CD4-positive, CD25-positive, alpha-beta regulatory T cell (primary cell): ENCODE data around the gene CCDC141. TPM values are rescaled to one million over a fixed set of nuclear protein-coding genes. Genes with fewer than 3 reads are reported as not detected.

Experiments
- ATAC-seq, 2 donors: fragments of 150-1000 bp; cut with Tn5 transposase; one replicate each; pipeline ENCODE4 v1.10.0; 2021; ENCODE audit warnings: low read depth in 2 of 2, moderate number of reproducible peaks in 2 of 2, moderate library complexity in 1 of 2
- DNase-seq, 3 donors: peaks; one replicate each; pipeline versions ENCODE4 v3.0.0 to v3.0.0-alpha.2; 2012 to 2022; ENCODE audit warnings: mixed read lengths in 1 of 3
- H3K27ac ChIP-seq: one replicate; pipeline ENCODE4 v1.7.0; 2013; ENCODE audit warnings: mild to moderate bottlenecking, low read length; ENCODE audit not compliant: insufficient read depth, poor library complexity, severe bottlenecking
- H3K27me3 ChIP-seq: one replicate; pipeline ENCODE4 v1.7.0; 2013; ENCODE audit warnings: low read length; ENCODE audit not compliant: control insufficient read depth, insufficient read depth
- H3K36me3 ChIP-seq: one replicate; pipeline ENCODE4 v1.7.0; 2013; ENCODE audit warnings: mild to moderate bottlenecking, low read length, moderate library complexity; ENCODE audit not compliant: control insufficient read depth, insufficient read depth
- H3K4me1 ChIP-seq: 2 replicates; pipeline ENCODE4 v1.7.0; 2013; ENCODE audit warnings: mild to moderate bottlenecking, low read length; ENCODE audit not compliant: insufficient read depth, control insufficient read depth, poor library complexity, severe bottlenecking
- H3K4me3 ChIP-seq: one replicate; pipeline ENCODE4 v1.7.0; 2013; ENCODE audit warnings: low read depth, mild to moderate bottlenecking, low read length, moderate library complexity
- H3K9me3 ChIP-seq, 2 experiments: 1 replicate in 1 of 2; 2 replicates in 1 of 2; pipeline ENCODE4 v1.7.0; 2013; ENCODE audit warnings: low read length in 2 of 2, mild to moderate bottlenecking in 1 of 2, moderate library complexity in 1 of 2; ENCODE audit not compliant: control insufficient read depth in 2 of 2
- H3K27ac Mint-ChIP-seq, 3 donors: one replicate each; pipeline ENCODE4 v1.8.0; 2020 to 2022; ENCODE audit warnings: mild to moderate bottlenecking in 3 of 3, mixed read lengths in 3 of 3, moderate library complexity in 2 of 3
- H3K27me3 Mint-ChIP-seq: one replicate; pipeline ENCODE4 v1.8.0; 2022; ENCODE audit warnings: mild to moderate bottlenecking, mixed read lengths
- H3K36me3 Mint-ChIP-seq: one replicate; pipeline ENCODE4 v1.8.0; 2020; ENCODE audit warnings: mixed read lengths
- H3K4me1 Mint-ChIP-seq, 4 donors: one replicate each; pipeline ENCODE4 v1.8.0; 2020 to 2022; ENCODE audit warnings: mixed read lengths in 4 of 4, mild to moderate bottlenecking in 1 of 4
- H3K4me3 Mint-ChIP-seq, 4 donors: one replicate each; pipeline ENCODE4 v1.8.0; 2020 to 2022; ENCODE audit warnings: mild to moderate bottlenecking in 4 of 4, mixed read lengths in 4 of 4, moderate library complexity in 3 of 4
- H3K9me3 Mint-ChIP-seq, 7 donors: one replicate each; pipeline ENCODE4 v1.8.0; 2020 to 2022; ENCODE audit warnings: mixed read lengths in 7 of 7, mild to moderate bottlenecking in 3 of 7, moderate library complexity in 2 of 7
- polyA plus RNA-seq, 4 donors: library from polyadenylated mRNA; unstranded; fragments of 300-500 nt; fragmentation: Illumina TruSeq; gene quantifications; one replicate each; pipeline ENCODE4 v1.2.3, GENCODE V29; 2021
- total RNA-seq: library from RNA; stranded (reverse); gene quantifications from one replicate; pipeline ENCODE4 v1.2.3, GENCODE V29; 2022

CCDC141 gene
- total and polyA plus RNA-seq, 5 donors from 2014 or later, result 8.3 to 153 (median 15.0) TPM

- Histone ChIP-seq H3K27ac (no peak overlapping the region), H3K36me3 (peaks cover 40% of the 10 kb centered on the region), H3K27me3 (no peaks in the 10 kb centered on the region), H3K4me3 (no peak overlapping the region), H3K9me3 (no peaks in the 10 kb centered on the region), H3K4me1 (no peaks in the 10 kb centered on the region)
- Mint-ChIP-seq H3K27me3 (no peaks in the 10 kb centered on the region), H3K9me3 (peaks cover 0 to 1% (median 0%) of the 10 kb centered on the region in 7 donors), H3K36me3 (peaks cover 60% of the 10 kb centered on the region), H3K4me3 (no peak overlapping the region), H3K27ac (no peak overlapping the region), H3K4me1 (peaks cover 0 to 22% (median 21%) of the 10 kb centered on the region in 4 donors)
- no peak for ATAC-seq
- DNase-seq, result no peak
Observed at GRCh38 chr2:178833382-178833781, 216.6 kb downstream of the CCDC141 start.

DNA sequence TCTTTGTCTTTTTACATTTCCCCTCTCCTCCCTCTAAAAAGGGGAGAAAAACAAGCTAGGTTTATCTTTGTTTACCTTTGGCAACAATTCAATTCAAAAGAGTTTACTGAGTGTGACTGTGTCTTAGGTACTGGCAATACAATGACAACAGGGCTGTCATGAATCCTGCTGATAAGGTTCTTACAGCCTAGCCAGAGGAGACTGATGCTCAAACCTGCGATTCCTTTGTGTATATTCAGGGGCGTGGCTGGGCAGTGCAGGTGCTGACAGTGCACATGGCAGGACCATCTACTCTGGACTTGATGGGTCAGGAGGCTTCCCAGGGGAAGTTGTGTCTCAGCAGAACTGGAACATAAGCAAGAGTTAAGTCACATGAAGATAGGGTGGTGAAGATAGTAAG is 219.5 kb downstream of the CCDC141 start:
- Mint-ChIP-seq H3K36me3 (peaks cover 69% of the 10 kb centered on the region), H3K27me3 (no peaks in the 10 kb centered on the region)
- no peak for ATAC-seq

DNA sequence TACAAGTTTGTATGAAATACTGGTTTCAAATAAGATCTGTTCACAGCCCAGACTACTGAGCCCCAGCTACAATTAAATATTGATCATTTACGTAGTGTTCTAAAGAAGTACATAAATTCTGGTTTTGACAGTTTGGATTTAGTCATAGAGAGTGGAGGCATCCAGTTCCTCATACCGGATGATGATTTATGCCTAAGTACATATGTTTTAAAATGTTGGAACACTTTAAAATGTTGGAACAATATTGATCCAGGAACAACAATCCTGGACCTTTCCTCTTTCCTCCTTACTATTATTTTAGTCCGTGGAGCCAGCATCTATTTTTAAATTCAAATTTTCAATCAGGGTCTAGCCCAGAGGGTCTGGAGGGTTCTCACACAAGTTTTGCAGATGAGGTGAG is 220.0 kb downstream of the CCDC141 start:
- Histone ChIP-seq H3K27ac (no peak overlapping the region), H3K27me3 (no peaks in the 10 kb centered on the region), H3K9me3 (no peaks in the 10 kb centered on the region), H3K4me3 (no peak overlapping the region), H3K36me3 (peaks cover 31% of the 10 kb centered on the region), H3K4me1 (no peaks in the 10 kb centered on the region)
- Mint-ChIP-seq H3K27ac (peak overlapping the region; percentile 26 to 56 (median 29)), H3K27me3 (no peaks in the 10 kb centered on the region), H3K9me3 (peaks cover 0 to 4% (median 0%) of the 10 kb centered on the region in 7 donors), H3K4me3 (no peak overlapping the region), H3K36me3 (peaks cover 72% of the 10 kb centered on the region), H3K4me1 (peaks cover 0 to 22% (median 20%) of the 10 kb centered on the region in 4 donors)
- no peak for ATAC-seq
- DNase-seq, result no peak

More for the DNA sequence above, 219.5 kb downstream of the CCDC141 start:
- no peak for DNase-seq
- Mint-ChIP-seq H3K27ac (peak overlapping the region; percentile 21 to 29 (median 26)), H3K4me3 (peak overlapping the region in 1 of 4 donors; percentile 4), H3K9me3 (peaks cover 0 to 4% (median 0%) of the 10 kb centered on the region in 7 donors), H3K4me1 (peaks cover 0 to 22% (median 20%) of the 10 kb centered on the region in 4 donors)
- Histone ChIP-seq H3K27me3 (no peaks in the 10 kb centered on the region), H3K4me3 (no peak overlapping the region), H3K9me3 (no peaks in the 10 kb centered on the region), H3K27ac (no peak overlapping the region), H3K36me3 (peaks cover 27% of the 10 kb centered on the region), H3K4me1 (no peaks in the 10 kb centered on the region)

- Histone ChIP-seq H3K4me3 (no peak overlapping the region), H3K4me1 (no peaks in the 10 kb centered on the region), H3K36me3 (peaks cover 32% of the 10 kb centered on the region), H3K27me3 (no peaks in the 10 kb centered on the region), H3K27ac (no peak overlapping the region), H3K9me3 (no peaks in the 10 kb centered on the region)
- peak in 1 of 3 donors; percentile 60 for DNase-seq
- Mint-ChIP-seq H3K4me1 (peaks cover 0 to 22% (median 20%) of the 10 kb centered on the region in 4 donors), H3K9me3 (peaks cover 0 to 4% (median 0%) of the 10 kb centered on the region in 7 donors), H3K4me3 (peak overlapping the region in 1 of 4 donors; percentile 28), H3K27ac (peak overlapping the region; percentile 16 to 56 (median 20)), H3K36me3 (peaks cover 72% of the 10 kb centered on the region), H3K27me3 (no peaks in the 10 kb centered on the region)
- ATAC-seq, result peak in 1 of 2 donors; percentile 68
Observed at GRCh38 chr2:178829299-178829960, 220.5 kb downstream of the CCDC141 start.

GRCh38 chr2:178828486-178828881 is 221.5 kb downstream of the CCDC141 start:
- H3K27ac Mint-ChIP-seq, result peak overlapping the region in 1 of 3 donors; percentile 24

GRCh38 chr2:178827739-178828485 is 222.0 kb downstream of the CCDC141 start:
- peaks cover 0 to 22% (median 20%) of the 10 kb centered on the region in 4 donors for H3K4me1 Mint-ChIP-seq
- Histone ChIP-seq H3K4me3 (no peak overlapping the region), H3K9me3 (no peaks in the 10 kb centered on the region), H3K4me1 (no peaks in the 10 kb centered on the region), H3K36me3 (peaks cover 19% of the 10 kb centered on the region), H3K27me3 (no peaks in the 10 kb centered on the region), H3K27ac (no peak overlapping the region)
- H3K36me3 Mint-ChIP-seq, result peaks cover 58% of the 10 kb centered on the region
- H3K9me3 Mint-ChIP-seq, result peaks cover 0 to 4% (median 0%) of the 10 kb centered on the region in 7 donors
- H3K27me3 Mint-ChIP-seq, result no peaks in the 10 kb centered on the region
- no peak overlapping the region for H3K4me3 Mint-ChIP-seq
- peak overlapping the region in 1 of 3 donors; percentile 24 for H3K27ac Mint-ChIP-seq
- DNase-seq (no peak), ATAC-seq (no peak)

More at GRCh38 chr2:178828486-178828881, 221.5 kb downstream of the CCDC141 start:
- peaks cover 0 to 4% (median 0%) of the 10 kb centered on the region in 7 donors for H3K9me3 Mint-ChIP-seq
- Histone ChIP-seq H3K27ac (no peak overlapping the region), H3K4me3 (no peak overlapping the region), H3K4me1 (no peaks in the 10 kb centered on the region), H3K9me3 (no peaks in the 10 kb centered on the region), H3K27me3 (no peaks in the 10 kb centered on the region), H3K36me3 (peaks cover 23% of the 10 kb centered on the region)
- peaks cover 0 to 22% (median 20%) of the 10 kb centered on the region in 4 donors for H3K4me1 Mint-ChIP-seq
- H3K4me3 Mint-ChIP-seq, result no peak overlapping the region
- no peak for DNase-seq
- H3K36me3 Mint-ChIP-seq, result peaks cover 63% of the 10 kb centered on the region
- no peaks in the 10 kb centered on the region for H3K27me3 Mint-ChIP-seq
- no peak for ATAC-seq

DNA sequence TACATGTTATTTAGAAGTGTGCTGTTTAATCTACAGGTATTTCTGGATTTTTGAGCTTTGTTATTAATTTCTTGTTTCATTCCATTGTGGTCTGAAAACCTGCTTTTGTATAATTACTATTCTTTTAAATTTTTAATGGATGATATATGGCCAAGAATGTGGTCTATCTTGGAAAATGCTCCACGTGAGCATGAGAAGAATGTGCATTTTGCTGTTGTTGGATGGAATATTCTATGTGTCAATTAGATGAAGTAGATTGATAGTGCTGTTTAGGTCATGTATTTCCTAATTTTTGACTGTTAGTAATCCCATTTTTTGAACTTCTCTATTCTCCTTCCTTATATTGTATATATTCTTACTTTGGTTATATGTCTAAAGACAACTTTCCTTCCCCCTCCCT is 222.8 kb downstream of the CCDC141 start:
- ATAC-seq (no peak), DNase-seq (no peak)
- Mint-ChIP-seq H3K4me3 (no peak overlapping the region), H3K27ac (no peak overlapping the region), H3K27me3 (no peaks in the 10 kb centered on the region), H3K9me3 (peaks cover 0 to 4% (median 0%) of the 10 kb centered on the region in 7 donors), H3K36me3 (peaks cover 54% of the 10 kb centered on the region), H3K4me1 (peaks cover 0 to 22% (median 20%) of the 10 kb centered on the region in 4 donors)
- Histone ChIP-seq H3K27me3 (no peaks in the 10 kb centered on the region), H3K27ac (no peak overlapping the region), H3K4me1 (no peaks in the 10 kb centered on the region), H3K36me3 (peaks cover 17% of the 10 kb centered on the region), H3K9me3 (no peaks in the 10 kb centered on the region), H3K4me3 (no peak overlapping the region)
